K562 (cell line): Measurements from ENCODE around the gene TAF4. TPM values are rescaled to one million over a fixed set of nuclear protein-coding genes. Genes with fewer than 3 reads are reported as not detected.

ENCODE experiments used
- ATAC-seq: fragments of 200-7000 bp; cut with Tn5 transposase; 3 replicates; pipeline ENCODE4 v1.9.1; 2020; ENCODE audit warnings: moderate library complexity
- BruUV-seq: library from RNA; stranded (reverse); fragments of 400-500 nt; replicated peaks from 2 replicates; lab custom pipeline; 2021; lab: Mats Ljungman, UMichigan
- CTCF ChIA-PET: fragments of 300-600 bp; formaldehyde crosslinking; extraction: SDS; loops from one replicate; lab custom pipeline; 2021; ENCODE audit warnings: low intra/inter-chr PET ratio; lab: Yijun Ruan, JAX
- POLR2A ChIA-PET: fragments of 300-600, 350-650 bp; sonication (Branson Sonifier 250); formaldehyde crosslinking; extraction: SDS; loops from one replicate; lab custom pipeline; 2021; ENCODE audit warnings: antibody characterized with exemption, inconsistent platforms; lab: Yijun Ruan, JAX
- DNase-seq, 4 experiments: peaks; one replicate each; pipeline versions ENCODE4 v3.0.0 to v3.0.0-alpha.2; 2011 to 2018; ENCODE audit warnings: low spot score in 3 of 4, mixed read lengths in 3 of 4; ENCODE audit errors: extremely low read depth in 1 of 4
- FAIRE-seq: peaks from 2 replicates; lab custom pipeline; 2011; peaks lifted over from hg19 to GRCh38; lab: Jason Lieb, UNC
- H2AFZ ChIP-seq: 2 replicates; pipeline ENCODE4 v1.6.0; 2011; ENCODE audit warnings: low read depth, low read length, control low read depth, inconsistent platforms
- H3K27ac ChIP-seq: fragments of 200-600 bp; 3 replicates; pipeline ENCODE4 v1.8.0; 2011; ENCODE audit warnings: low read depth, mild to moderate bottlenecking, control low read depth, inconsistent platforms, low read length, moderate library complexity, mixed read lengths; ENCODE audit errors: extremely low read depth
- H3K27me3 ChIP-seq, 2 experiments: fragments of 300-600 bp in 1 of 2; 2 replicates in 1 of 2; 3 replicates in 1 of 2; pipeline versions ENCODE4 v1.6.0 to v1.8.0; 2011; ENCODE audit warnings: inconsistent platforms in 2 of 2, low read length in 2 of 2, mild to moderate bottlenecking in 1 of 2, mixed read lengths in 1 of 2, moderate library complexity in 1 of 2; ENCODE audit not compliant: control insufficient read depth in 2 of 2, insufficient read depth in 2 of 2
- H3K36me3 ChIP-seq: fragments of 300-600 bp; 3 replicates; pipeline ENCODE4 v1.8.0; 2011; ENCODE audit warnings: mild to moderate bottlenecking, low read length, inconsistent platforms; ENCODE audit not compliant: control insufficient read depth, insufficient read depth
- H3K4me1 ChIP-seq, 2 experiments: fragments of 200-600 bp in 1 of 2; replicated peaks in 1 of 2; 2 replicates in 1 of 2; 3 replicates in 1 of 2; pipeline versions ENCODE4 v1.5.1 to v1.8.0; 2011; ENCODE audit warnings: inconsistent platforms in 2 of 2, low read length in 2 of 2, mild to moderate bottlenecking in 1 of 2, mixed read lengths in 1 of 2, moderate library complexity in 1 of 2; ENCODE audit not compliant: control insufficient read depth in 2 of 2, insufficient read depth in 2 of 2
- H3K4me2 ChIP-seq: 2 replicates; pipeline ENCODE4 v1.6.1; 2011; ENCODE audit warnings: low read length, control low read depth, inconsistent platforms, mixed read lengths; ENCODE audit not compliant: insufficient read depth
- H3K4me3 ChIP-seq: fragments of 200-600 bp; sonication (generic), shearing (Covaris generic); 2 replicates; pipeline ENCODE4 v1.5.1; 2016; ENCODE audit warnings: control low read depth, inconsistent platforms
- H3K79me2 ChIP-seq: fragments of 200-600 bp; 3 replicates; pipeline ENCODE4 v1.8.0; 2011; ENCODE audit warnings: low read length, inconsistent platforms; ENCODE audit not compliant: control insufficient read depth, insufficient read depth
- H3K9ac ChIP-seq, 2 experiments: 2 replicates each; pipeline versions ENCODE4 v1.6.0 to v1.6.1; 2011; ENCODE audit warnings: low read depth in 2 of 2, low read length in 2 of 2, control low read depth in 1 of 2, inconsistent platforms in 1 of 2, mild to moderate bottlenecking in 1 of 2, mixed read lengths in 1 of 2; ENCODE audit not compliant: insufficient read depth in 1 of 2
- H3K9me1 ChIP-seq: one replicate; pipeline ENCODE4 v1.6.0; 2011; ENCODE audit warnings: inconsistent platforms, mild to moderate bottlenecking, low read length, moderate library complexity; ENCODE audit not compliant: control insufficient read depth, insufficient read depth
- H3K9me3 ChIP-seq: replicated peaks from 2 replicates; pipeline ENCODE4 v1.5.1; 2011; ENCODE audit warnings: low read depth, low read length, inconsistent platforms; ENCODE audit not compliant: control insufficient read depth, insufficient read depth
- H4K20me1 ChIP-seq: replicated peaks from 2 replicates; pipeline ENCODE4 v1.6.1; 2011; ENCODE audit warnings: low read length, inconsistent platforms, mixed read lengths; ENCODE audit not compliant: control insufficient read depth, insufficient read depth
- E2F4 ChIP-seq: sonication (generic); formaldehyde crosslinking; IDR thresholded peaks from 2 replicates; pipeline ENCODE4 v1.8.0; 2022; ENCODE audit warnings: mild to moderate bottlenecking, low read depth, missing genetic modification reagents
- ELK3 ChIP-seq: fragments of 450-650 bp; formaldehyde crosslinking; IDR thresholded peaks from 2 replicates; pipeline ENCODE4 v1.4.0; 2020; ENCODE audit warnings: mild to moderate bottlenecking
- KDM2B ChIP-seq: fragments of 250-450 bp; sonication (Bioruptor Pico); IDR thresholded peaks from 2 replicates; pipeline ENCODE4 v1.8.0; 2021; ENCODE audit warnings: mild to moderate bottlenecking, moderate library complexity
- KHSRP ChIP-seq: fragments of 450-650 bp; IDR thresholded peaks from 2 replicates; pipeline ENCODE4 v1.6.1; 2017
- NFRKB ChIP-seq: fragments of 450-650 bp; IDR thresholded peaks from 2 replicates; pipeline ENCODE4 v1.6.1; 2016; ENCODE audit warnings: low read depth
- NR2F6 ChIP-seq: fragments of 450-650 bp; formaldehyde crosslinking; IDR thresholded peaks from 2 replicates; pipeline ENCODE4 v1.4.0; 2020; ENCODE audit warnings: mild to moderate bottlenecking
- PTRF ChIP-seq: fragments of 450-650 bp; IDR thresholded peaks from 2 replicates; pipeline ENCODE4 v1.6.1; 2016; ENCODE audit warnings: mild to moderate bottlenecking, missing genetic modification characterization, missing compliant biosample characterization
- PYGO2 ChIP-seq: fragments of 450-650 bp; IDR thresholded peaks from 2 replicates; pipeline ENCODE4 v1.6.1; 2016; ENCODE audit warnings: mild to moderate bottlenecking, missing genetic modification characterization, moderate library complexity, missing compliant biosample characterization
- SMARCC2 ChIP-seq: fragments of 450-650 bp; IDR thresholded peaks from 2 replicates; pipeline ENCODE4 v1.6.1; 2017; ENCODE audit warnings: antibody characterized with exemption, moderate library complexity, mild to moderate bottlenecking, low read depth
- SOX6 ChIP-seq: fragments of 450-650 bp; IDR thresholded peaks from 2 replicates; pipeline ENCODE4 v1.6.1; 2014; ENCODE audit warnings: mild to moderate bottlenecking
- YBX1 ChIP-seq: fragments of 450-650 bp; IDR thresholded peaks from 2 replicates; pipeline ENCODE4 v1.7.1; 2016; ENCODE audit warnings: mild to moderate bottlenecking
- ZNF518B ChIP-seq: fragments of 250-450 bp; sonication (Bioruptor Pico); IDR thresholded peaks from 2 replicates; pipeline ENCODE4 v1.5.0; 2021; ENCODE audit warnings: mild to moderate bottlenecking, moderate library complexity
- WGBS: fragments of 100-300 bp; shearing (Covaris generic); methylation state at CpG from one replicate; pipeline ENCODE4 v1.1.6; 2016; ENCODE audit warnings: low coverage, mixed read lengths; ENCODE audit not compliant: insufficient coverage; ENCODE audit errors: missing lambda C conversion rate; 5-methylcytosine and 5-hydroxymethylcytosine counted together
- in situ Hi-C: fragments of 300-500 bp; cut with MboI; formaldehyde crosslinking; loops from 4 replicates; pipeline ENCODE4 v1.15.0; 2018; ENCODE audit warnings: inconsistent platforms, mixed read lengths
- intact Hi-C: fragments of 100-400 bp; cut with micrococcal nuclease; formaldehyde crosslinking; loops from 2 replicates; pipeline ENCODE4 v1.14.2; 2022
- polyA plus RNA-seq, 8 experiments: library from polyadenylated mRNA; depleted of rRNA in 4 of 8; stranded (reverse) in 5 of 8; unstranded in 3 of 8; fragments of >200 nt; fragmentation: Nextera tagmentation in 2 of 8; fragmentation: Illumina TruSeq in 1 of 8; extraction: Ambion mirVana in 2 of 8; extraction: Trizol in 1 of 8; gene quantifications; 2 replicates each; pipeline versions ENCODE4 v1.2.1 to v1.2.3, GENCODE V29; 2011 to 2014; ENCODE audit warnings: inconsistent platforms in 1 of 8, missing spikeins in 1 of 8
- total RNA-seq, 7 experiments: library from RNA; depleted of rRNA in 6 of 7; stranded (reverse); fragments of >200 nt in 6 of 7; fragmentation: Illumina TruSeq in 2 of 7; extraction: Trizol in 2 of 7; gene quantifications; 2 replicates each; pipeline versions ENCODE4 v1.2.1 to v1.2.3, GENCODE V29; 2011 to 2021; ENCODE audit warnings: low replicate concordance in 1 of 7

Gene TAF4
- total and polyA plus RNA-seq, 9 of the 15 experiments (the other 6 are each of a cell fraction or from before 2014, with no cell fraction given), result 0.44 to 28.3 (median 5.6) TPM

- no TSS peak for BruUV-seq
- no peak for FAIRE-seq
- no peaks in the 10 kb centered on the region for H3K9me3 ChIP-seq
- POLR2A ChIA-PET, result no interaction called here
- 93% methylated on average over 11 of the region's 11 CpGs for WGBS
- no peak overlapping the region for H3K27ac ChIP-seq
- H2AFZ ChIP-seq, result no peak overlapping the region
- peaks cover 7% of the 10 kb centered on the region; the same call in 1 of the 2 replicates for H4K20me1 ChIP-seq
- no peaks in the 10 kb centered on the region for H3K9me1 ChIP-seq
- DNase-seq, result no peak
- ATAC-seq, result no peak
- H3K4me1 ChIP-seq, result peaks cover 3 to 4% of the 10 kb centered on the region in 2 experiments; a peak in 2 of 5 replicates
- in situ Hi-C loops, result loop anchor here (10.0 kb wide), 1 partner anchor 374 kb away; the partner anchor contains the start of gene LAMA5
- CTCF ChIA-PET, result no interaction called here
- no peaks in the 10 kb centered on the region for H3K27me3 ChIP-seq
- H3K4me3 ChIP-seq, result no peak overlapping the region
- peaks cover 64% of the 10 kb centered on the region; the same call in 2 of the 3 replicates for H3K36me3 ChIP-seq
- H3K9ac ChIP-seq, result no peak overlapping the region
- H3K4me2 ChIP-seq, result no peak overlapping the region
- intact Hi-C loops, result no loop called here
- TF ChIP-seq NR2F6 (CRISPR knock-in tag), result no peak
- no peak for TF ChIP-seq ELK3
- TF ChIP-seq SMARCC2, result no peak
- H3K79me2 ChIP-seq, result no peaks in the 10 kb centered on the region
These were observed 75.2 kb downstream of the TAF4 start for GRCh38 chr20:61990484-61990883.

- intact Hi-C loops, result loop anchor here (10.0 kb wide), 1 partner anchor 315 kb away; the partner anchor contains the start of gene ADRM1
- TF ChIP-seq ZNF518B (no peak), KDM2B (CRISPR knock-in tag) (no peak), NFRKB (no peak), KHSRP (no peak), PTRF (no peak), SOX6 (no peak), YBX1 (no peak), E2F4 (CRISPR knock-in tag) (no peak), PYGO2 (tag) (no peak)
These were observed 75.9 kb downstream of the TAF4 start for GRCh38 chr20:61989741-61990140.

More at GRCh38 chr20:61989741-61990140, 75.9 kb downstream of the TAF4 start:
- no TSS peak for BruUV-seq
- H2AFZ ChIP-seq, result no peak overlapping the region
- 94% methylated on average over 13 of the region's 14 CpGs for WGBS
- H4K20me1 ChIP-seq, result peaks cover 9% of the 10 kb centered on the region; the same call in 1 of the 2 replicates
- peaks cover 60% of the 10 kb centered on the region; the same call in 2 of the 3 replicates for H3K36me3 ChIP-seq
- FAIRE-seq, result no peak
- no peak overlapping the region for H3K4me2 ChIP-seq
- ChIA-PET CTCF (no interaction called here), POLR2A (no interaction called here)
- no peaks in the 10 kb centered on the region for H3K9me1 ChIP-seq
- H3K9me3 ChIP-seq, result no peaks in the 10 kb centered on the region
- peaks cover 3 to 4% of the 10 kb centered on the region in 2 experiments; a peak in 2 of 5 replicates for H3K4me1 ChIP-seq
- no peaks in the 10 kb centered on the region for H3K27me3 ChIP-seq
- no peak for DNase-seq
- H3K27ac ChIP-seq, result no peak overlapping the region
- in situ Hi-C loops, result loop anchor here (10.0 kb wide), 1 partner anchor 375 kb away; the partner anchor contains the start of gene LAMA5
- H3K79me2 ChIP-seq, result no peaks in the 10 kb centered on the region
- H3K9ac ChIP-seq, result no peak overlapping the region
- no peak overlapping the region for H3K4me3 ChIP-seq
- ATAC-seq, result no peak
